SIG-M5 treated with dmso at 0.1 percent for 504 hours (cell line): ENCODE results near the gene STIM1.
"Not testable (repeated sequence)": the region's sequence is repeated elsewhere in the genome, so short reads cannot be mapped to it uniquely, and the experiment has no call there.

ENCODE experiments used
- DNase-seq: peaks from one replicate; lab custom pipeline; 2025; ENCODE audit not compliant: unreplicated experiment; lab: John Stamatoyannopoulos, UW

STIM1 gene

DNA sequence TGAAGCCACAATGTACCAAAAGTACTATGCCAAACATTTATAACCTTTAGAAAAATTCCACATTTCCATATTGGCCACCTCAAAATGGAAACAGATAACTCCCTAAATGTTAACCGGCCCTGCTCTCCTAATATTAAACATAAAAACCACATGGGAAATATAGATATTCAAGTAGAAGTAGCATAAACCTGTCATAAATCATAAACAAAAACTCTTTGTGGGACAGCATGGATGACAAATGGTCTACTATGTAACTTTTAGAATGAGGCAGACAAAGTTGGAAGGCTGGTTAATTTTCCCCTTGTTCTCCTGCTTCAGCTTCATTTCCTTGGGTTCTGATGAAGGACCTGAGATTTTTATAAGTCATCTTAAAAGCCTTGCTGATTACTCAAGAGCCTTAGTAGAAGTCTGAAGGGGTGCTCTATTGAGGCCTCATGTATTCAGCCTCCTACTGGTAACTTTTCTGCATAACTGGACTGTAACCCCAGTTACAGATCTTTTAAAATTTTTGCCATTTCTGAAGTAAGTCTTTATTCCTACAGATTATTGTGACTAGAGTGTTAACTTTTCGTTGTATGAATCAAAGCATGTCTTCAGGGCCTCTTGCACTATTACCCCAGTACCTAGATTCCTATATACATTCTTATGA lies 116.4 kb downstream of the STIM1 start:
- no peak for DNase-seq

DNA sequence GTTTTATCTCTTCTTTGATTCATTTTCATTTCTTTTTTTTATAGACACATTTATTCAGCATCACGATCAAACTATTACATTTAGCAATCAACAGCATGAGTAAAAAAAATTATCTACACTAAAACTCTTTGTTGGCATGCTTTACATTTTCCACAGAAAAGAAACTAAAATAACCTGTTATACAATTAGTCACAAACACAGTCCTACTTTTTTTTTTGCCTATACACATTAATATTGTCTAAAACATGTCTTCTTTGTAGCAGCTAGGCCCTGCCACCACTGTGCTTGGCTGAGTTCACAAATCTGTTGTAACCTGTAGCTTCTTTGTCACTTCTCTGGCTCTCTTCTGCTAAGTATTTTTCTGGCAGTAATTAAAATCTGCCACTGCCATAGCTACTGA lies 117.0 kb downstream of the STIM1 start:
- no peak for DNase-seq

- no peak for DNase-seq
Observed at GRCh38 chr11:3977078-3977477, 121.6 kb downstream of the STIM1 start.

- no peak for DNase-seq
Observed at GRCh38 chr11:3981084-3981633, 125.7 kb downstream of the STIM1 start.

DNA sequence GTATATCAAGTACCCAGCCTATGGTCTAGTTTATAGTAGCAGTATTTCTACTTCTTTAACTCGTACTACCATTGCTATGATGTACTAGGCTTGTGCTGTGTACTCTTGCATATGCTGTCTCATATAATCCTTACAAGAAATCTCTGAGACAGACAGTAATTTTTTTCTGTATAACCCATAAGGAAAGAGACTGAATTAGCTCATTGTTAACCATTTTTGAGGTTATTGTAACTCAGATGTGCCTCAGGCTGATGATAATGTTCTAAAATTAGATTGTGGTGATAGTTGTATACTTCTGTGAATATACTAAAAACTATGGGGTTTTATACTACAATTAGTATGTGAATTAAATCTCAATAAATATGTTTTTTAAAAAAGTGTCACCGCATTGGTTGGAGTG lies 127.0 kb downstream of the STIM1 start:
- DNase-seq: no peak

DNA sequence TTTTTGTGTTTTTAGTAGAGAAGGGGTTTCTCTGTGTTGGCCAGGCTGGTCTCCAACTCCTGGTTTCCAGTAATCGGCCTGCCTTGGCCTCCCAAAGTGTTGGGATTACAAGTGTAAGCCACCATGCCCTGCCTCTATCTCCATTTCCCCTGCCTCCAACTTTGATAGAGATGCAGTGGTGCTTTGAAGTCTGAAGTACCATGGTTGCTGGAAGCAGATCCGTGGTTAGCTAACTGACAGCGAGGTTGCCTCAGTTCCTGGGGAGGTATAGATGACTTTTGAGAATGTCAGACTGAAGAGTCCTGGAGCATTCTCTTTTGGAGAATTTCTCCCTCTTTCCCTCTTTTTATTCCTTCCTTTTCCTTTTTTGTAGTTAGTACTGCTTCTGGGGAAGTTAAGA lies 127.6 kb downstream of the STIM1 start:
- no peak for DNase-seq

DNA sequence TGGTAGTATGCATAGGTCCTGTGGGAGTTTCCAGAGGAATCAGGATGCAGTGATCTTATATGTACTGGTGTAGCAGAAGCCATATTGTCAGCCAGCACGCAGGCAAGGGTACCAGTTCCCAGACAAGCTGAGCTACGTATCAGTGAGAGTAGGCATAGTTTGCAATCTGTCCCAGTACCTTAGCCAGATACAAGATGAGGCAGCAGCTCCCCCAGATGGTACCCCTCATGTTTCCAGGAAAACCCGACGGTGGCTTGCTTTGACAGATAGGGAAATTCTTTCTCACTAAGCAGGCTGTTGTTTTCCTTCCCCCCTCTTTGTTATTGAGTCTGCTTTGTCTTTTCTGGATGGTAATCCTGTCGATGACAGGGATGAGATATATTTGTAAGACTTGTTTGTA lies 129.4 kb downstream of the STIM1 start:
- DNase-seq: no peak

DNA sequence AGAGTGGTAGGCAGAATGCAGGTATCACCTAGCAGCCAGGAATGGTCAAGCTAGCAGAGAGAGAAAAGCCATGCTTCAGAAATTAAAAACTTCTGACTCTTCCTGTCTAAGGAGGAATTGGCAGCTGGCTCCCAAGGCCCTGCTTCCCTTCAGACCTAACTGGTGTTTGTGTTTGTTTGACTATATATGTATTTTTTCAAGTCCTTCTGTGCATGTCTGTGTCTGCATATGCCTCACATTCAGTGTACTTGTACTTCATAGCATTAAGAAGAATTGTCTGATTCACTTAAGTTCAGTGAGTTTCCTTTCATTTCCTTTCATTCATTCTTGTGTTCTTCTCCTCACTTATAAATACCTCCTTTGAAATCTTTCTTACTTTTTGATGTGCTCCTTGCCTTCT lies 130.2 kb downstream of the STIM1 start:
- no peak for DNase-seq

GRCh38 chr11:3986301-3986700 lies 130.8 kb downstream of the STIM1 start:
- no peak for DNase-seq

DNA sequence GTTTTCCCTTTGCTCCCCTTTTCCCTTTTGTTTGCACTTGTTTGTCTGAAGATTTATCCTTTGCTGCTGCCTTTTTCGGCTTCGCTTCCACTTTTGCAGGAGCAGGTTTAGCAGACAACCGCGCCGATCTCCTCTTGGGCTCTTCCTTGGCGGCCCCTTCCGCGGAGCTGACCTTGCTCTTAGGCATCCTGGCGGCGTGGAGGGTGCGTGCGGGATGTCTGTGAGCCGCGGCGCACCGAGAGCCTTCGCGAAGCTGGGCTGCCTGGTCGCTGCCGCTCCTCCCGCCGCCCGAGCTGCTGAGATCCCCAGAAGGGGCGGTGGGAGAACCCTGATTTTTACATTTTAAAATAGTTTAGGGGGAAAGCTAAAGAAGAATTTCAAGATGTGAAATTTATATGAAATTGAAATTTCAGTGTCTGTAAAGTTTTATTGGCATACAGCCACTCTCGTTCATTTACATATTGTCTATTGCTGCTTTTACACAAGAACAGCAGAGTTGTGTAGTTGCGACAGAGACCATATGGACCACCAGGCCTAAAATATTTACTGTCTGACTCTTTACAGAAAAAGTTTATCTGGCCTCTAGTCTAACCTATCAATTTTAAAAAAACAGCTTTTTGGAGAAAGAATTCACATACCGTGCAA lies 133.9 kb downstream of the STIM1 start:
- DNase-seq: no peak

DNA sequence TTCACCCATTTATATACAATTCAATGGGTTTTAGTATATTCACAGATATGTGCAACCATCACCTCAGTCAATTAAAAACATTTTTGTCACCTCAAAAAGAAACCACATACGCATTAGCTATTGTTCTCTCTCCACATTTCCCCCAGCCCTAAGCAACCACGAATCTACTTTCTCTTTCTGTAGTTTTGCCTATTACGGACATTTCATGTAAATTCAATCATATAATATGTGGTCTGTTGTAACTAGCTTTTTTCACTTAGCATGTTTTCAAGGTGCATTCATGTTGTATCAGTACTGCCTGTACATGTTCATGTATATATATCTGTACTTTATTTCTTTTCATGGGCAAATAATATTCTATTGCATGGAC lies 134.4 kb downstream of the STIM1 start:
- no peak for DNase-seq

DNA sequence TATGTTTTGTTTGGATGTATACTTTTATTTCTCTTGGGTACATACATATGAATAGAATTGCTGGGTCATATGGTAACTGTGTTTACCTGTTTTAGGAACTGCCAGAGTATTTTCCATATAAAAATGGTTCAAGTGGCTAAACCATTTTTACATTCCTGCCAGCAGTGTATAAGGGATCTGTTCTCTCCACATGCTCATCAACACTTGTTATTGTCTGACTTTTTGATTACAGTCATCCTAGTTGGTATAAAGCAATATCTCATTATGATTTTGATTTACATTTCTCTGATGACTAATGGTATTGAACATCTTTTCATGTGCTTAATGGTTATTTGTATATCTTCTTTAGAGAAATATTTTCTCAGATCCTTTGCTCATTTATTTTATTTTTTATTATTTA lies 134.9 kb downstream of the STIM1 start:
- no peak for DNase-seq

DNA sequence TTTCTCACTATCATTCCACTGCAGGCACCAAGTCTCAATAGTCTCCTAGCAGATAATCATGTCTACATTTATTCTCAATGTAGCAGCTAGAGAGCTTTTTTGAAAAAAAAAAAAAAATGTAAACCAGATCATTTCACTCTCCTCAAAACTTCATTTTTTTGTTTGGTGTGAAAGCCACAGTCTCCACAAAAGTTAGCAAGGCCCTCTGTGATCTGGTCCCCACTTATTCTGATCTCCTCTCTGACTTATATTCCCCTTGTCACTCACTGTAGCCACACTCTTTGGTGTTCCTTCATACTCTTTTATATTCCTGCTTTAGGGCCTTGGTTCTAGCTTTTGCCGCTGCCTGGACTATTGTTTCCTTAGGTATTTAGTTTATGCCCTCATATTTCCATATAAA lies 137.5 kb downstream of the STIM1 start:
- no peak for DNase-seq

DNA sequence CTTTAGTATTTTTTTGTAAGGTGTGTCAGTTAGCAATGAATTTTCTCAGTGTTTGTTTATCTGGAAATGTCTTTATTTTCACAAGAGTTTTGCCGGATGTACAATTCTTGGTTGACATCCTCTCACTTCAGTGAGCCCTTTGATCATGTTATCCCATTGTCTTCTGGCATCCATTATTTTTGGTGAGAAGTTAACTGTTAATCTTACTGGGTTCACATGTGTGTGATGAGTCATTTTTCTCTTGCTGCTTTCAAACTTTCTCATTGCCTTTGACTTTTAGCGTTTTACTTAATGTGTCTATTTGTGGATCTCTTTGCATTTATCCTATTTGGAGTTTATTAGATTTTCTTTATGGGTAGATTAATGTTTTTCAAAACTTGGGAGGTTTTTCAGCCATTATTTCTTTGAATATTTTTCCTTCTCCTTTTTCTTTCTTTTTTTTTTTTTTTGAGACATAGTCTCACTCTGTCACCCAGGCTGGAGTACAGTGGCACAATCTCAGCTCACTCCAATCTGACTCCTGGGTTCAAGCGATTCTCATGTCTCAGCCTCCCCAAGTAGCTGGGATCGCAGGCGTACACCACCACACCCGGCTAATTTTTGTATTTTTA lies 138.7 kb downstream of the STIM1 start:
- no peak for DNase-seq

DNA sequence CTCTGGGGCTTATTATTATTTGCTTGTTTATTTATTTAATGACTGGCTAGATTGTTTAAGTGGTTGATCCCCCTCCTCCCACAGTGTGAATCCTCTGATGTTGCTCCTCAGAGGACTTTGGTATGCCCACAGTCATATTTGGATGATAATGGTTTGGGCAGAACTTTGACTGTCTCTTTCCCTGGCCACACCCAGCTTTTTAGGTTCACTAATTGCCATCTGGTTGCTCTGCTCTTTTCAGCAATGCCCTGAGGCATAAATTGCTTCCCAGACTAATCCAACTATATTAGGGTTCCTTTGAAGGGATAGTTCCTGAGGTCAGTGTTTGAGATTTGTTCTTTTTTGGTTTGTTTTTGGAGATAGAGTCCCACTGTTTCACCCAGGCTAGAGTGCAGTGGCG lies 139.8 kb downstream of the STIM1 start:
- no peak for DNase-seq

DNA sequence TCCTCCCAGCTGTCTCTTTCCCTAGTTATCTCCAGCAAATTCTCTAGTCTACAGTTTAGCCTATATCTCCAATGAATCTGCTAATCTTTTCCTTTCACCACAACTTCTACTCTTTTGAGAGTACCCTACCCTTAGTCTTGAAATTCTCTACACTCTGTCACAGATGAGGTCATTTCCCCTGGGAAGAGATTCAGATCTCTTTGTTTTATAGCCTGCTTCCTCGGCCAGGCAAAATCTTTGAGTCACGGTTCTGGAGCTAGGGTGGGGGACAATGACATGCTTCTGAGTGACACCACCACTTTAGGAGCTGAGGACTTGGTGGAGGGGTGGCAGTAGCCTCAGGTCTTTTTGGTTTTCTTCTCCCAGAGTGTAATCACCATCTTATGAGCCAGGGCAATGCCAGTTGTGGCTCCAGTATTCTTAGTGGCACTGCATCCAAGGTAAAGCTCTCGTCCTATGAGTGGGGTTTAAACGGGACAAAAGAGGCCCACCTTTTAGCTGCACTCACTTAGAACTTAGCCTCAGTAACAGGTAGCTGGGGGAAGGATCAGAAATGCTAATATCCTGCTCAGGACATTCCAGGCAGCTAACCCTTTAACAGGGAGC lies 140.6 kb downstream of the STIM1 start:
- DNase-seq: no peak

DNA sequence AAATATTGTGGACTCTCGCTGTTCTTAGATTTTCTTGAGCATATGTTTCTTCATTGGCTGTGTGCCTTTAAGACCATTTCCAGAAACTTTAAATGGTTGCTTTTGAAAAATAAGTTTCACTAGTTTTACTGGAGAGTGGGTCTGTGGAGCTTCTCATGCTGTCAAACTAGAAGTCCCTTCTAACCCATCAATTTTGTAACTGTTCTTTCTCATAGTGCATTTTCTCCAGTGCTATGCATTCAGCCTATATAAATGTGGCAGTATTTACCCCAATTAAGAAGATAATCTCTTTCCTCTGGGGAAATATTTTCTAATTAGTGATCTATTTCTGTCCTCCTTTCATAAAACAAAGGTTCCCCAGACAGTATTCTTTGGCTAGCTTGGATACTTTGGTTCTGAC lies 141.2 kb downstream of the STIM1 start:
- DNase-seq: no peak

DNA sequence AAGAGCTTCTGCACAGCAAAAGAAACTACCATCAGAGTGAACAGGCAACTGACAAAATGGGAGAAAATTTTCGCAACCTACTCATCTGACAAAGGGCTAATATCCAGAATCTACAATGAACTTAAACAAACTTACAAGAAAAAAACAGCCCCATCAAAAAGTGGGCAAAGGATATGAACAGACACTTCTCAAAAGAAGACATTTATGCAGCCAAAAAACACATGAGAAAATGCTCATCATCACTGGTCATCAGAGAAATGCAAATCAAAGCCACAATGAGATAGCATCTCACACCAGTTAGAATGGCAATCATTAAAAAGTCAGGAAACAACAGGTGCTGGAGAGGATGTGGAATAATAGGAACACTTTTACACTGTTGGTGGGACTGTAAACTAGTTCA lies 149.3 kb downstream of the STIM1 start:
- not testable (repeated sequence) for DNase-seq

GRCh38 chr11:4006946-4007680 lies 151.6 kb downstream of the STIM1 start:
- no peak for DNase-seq

GRCh38 chr11:4008116-4008515 lies 152.7 kb downstream of the STIM1 start:
- no peak for DNase-seq

- DNase-seq: not testable (repeated sequence)
Observed at GRCh38 chr11:4016602-4017001, 161.1 kb downstream of the STIM1 start.
